Raji (cell line): Measurements from ENCODE around the gene RHBDL1.

Experiments used
- POLR2A ChIP-seq: IDR thresholded peaks from 2 replicates; pipeline ENCODE4 v1.6.1; 2011; ENCODE audit warnings: low read depth, low read length, control low read depth; ENCODE audit not compliant: insufficient read depth

The RHBDL1 gene

GRCh38 chr16:660459-661183 lies 14.8 kb upstream of the RHBDL1 start:
- TF ChIP-seq POLR2A, result no peak

- no peak for TF ChIP-seq POLR2A
Observed at GRCh38 chr16:661184-661821, 14.2 kb upstream of the RHBDL1 start.

- no peak for TF ChIP-seq POLR2A
Observed at GRCh38 chr16:662095-662494, 13.4 kb upstream of the RHBDL1 start.

GRCh38 chr16:662597-662996 lies 12.9 kb upstream of the RHBDL1 start:
- no peak for TF ChIP-seq POLR2A

- no peak for TF ChIP-seq POLR2A
Observed at GRCh38 chr16:666572-666971, 8.9 kb upstream of the RHBDL1 start.

- no peak for TF ChIP-seq POLR2A
Observed at GRCh38 chr16:667113-667779, 8.2 kb upstream of the RHBDL1 start.

- TF ChIP-seq POLR2A, result peak; percentile 75
Observed at GRCh38 chr16:667780-668518, 7.5 kb upstream of the RHBDL1 start, which contains the start of gene RHOT2. RHOT2 (plus strand) TSS chr16:668132; CDS start chr16:668200, 68 bp downstream.

GRCh38 chr16:668519-669171 lies 6.8 kb upstream of the RHBDL1 start:
- TF ChIP-seq POLR2A, result no peak

GRCh38 chr16:669666-670065 lies 5.8 kb upstream of the RHBDL1 start:
- TF ChIP-seq POLR2A, result no peak

GRCh38 chr16:670485-671352 lies 4.8 kb upstream of the RHBDL1 start:
- no peak for TF ChIP-seq POLR2A

GRCh38 chr16:671353-672131 lies 3.9 kb upstream of the RHBDL1 start:
- no peak for TF ChIP-seq POLR2A

- no peak for TF ChIP-seq POLR2A
Observed at GRCh38 chr16:672371-672770, 3.1 kb upstream of the RHBDL1 start.

- no peak for TF ChIP-seq POLR2A
Observed at GRCh38 chr16:672851-673250, 2.6 kb upstream of the RHBDL1 start.
